HG03558 (cell line): ENCODE results near the gene SPG21.
"Not testable (repeated sequence)": the region's sequence is repeated elsewhere in the genome, so short reads cannot be mapped to it uniquely, and the experiment has no call there.

ENCODE experiments used
- ATAC-seq: cut with Tn5 transposase; IDR thresholded peaks from one replicate; pipeline ENCODE4 v1.9.1; 2021; ENCODE audit warnings: moderate number of reproducible peaks; ENCODE audit not compliant: unreplicated experiment; ENCODE audit errors: extremely low read depth

SPG21 gene

GRCh38 chr15:64989416-64990167, at the start of gene SPG21:
Gene SPG21 (minus strand): TSS chr15:64989914. CDS start chr15:64983569, 6,345 bp downstream.
- peak; percentile 89 for ATAC-seq

DNA sequence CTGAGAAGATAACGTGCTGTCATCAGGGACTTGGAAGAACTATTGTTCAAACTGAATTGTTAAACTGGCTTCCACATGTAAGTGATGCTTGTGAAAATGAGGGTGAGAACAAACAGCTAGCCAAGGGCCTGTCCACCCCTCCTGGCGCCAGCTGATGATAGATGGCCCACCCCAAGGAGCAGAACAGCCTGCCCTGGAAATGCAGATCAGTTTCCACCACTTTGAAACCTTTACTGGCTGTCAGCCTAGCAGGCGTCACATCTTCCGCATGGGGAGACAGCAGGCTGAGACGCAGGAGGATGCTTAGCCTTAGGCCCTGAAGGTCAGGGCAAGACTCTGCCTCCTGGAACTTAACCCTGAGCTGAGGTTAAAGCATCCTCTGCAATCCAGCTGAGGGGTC, 49.1 kb upstream of the SPG21 start:
- no peak for ATAC-seq

- ATAC-seq, result no peak
Measured at GRCh38 chr15:65038428-65038827, 48.7 kb upstream of the SPG21 start.

DNA sequence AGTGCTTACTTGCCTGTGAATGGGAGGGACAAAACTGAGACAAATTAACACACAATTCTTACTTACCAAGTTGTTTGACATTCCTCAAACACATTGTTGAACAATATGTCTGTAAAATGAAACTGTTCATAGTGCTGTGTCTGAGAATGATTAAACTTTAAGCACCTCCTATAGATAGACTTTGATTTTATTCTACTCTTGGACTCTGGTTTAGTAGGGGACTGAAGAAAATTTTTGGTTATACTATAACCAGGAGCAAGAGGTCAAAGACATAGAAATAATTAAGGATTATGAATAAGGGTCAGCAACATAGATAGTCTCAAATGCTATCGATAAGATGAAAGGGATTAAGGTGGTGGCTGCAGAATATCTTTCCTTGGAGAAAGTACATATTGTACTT, 47.6 kb upstream of the SPG21 start:
- no peak for ATAC-seq

DNA sequence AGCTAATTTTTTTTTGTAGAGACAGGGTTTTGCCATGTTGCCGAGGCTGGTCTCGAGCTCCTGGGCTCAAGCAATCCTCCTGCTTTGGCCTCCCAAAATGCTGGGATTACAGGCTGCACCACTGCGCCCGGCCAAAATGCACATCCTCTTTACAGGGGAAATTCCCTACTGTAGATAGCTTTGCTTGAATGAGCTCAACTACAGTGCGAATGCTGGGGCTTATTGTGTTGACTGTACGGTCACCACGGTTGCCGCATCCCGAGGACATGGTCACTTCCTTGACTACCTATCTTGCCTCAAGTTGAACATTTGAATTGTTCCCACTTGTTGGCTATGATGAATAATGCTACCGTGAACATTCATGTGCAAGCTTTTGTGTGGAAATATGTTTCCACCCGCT, 45.0 kb upstream of the SPG21 start:
- ATAC-seq, result no peak

DNA sequence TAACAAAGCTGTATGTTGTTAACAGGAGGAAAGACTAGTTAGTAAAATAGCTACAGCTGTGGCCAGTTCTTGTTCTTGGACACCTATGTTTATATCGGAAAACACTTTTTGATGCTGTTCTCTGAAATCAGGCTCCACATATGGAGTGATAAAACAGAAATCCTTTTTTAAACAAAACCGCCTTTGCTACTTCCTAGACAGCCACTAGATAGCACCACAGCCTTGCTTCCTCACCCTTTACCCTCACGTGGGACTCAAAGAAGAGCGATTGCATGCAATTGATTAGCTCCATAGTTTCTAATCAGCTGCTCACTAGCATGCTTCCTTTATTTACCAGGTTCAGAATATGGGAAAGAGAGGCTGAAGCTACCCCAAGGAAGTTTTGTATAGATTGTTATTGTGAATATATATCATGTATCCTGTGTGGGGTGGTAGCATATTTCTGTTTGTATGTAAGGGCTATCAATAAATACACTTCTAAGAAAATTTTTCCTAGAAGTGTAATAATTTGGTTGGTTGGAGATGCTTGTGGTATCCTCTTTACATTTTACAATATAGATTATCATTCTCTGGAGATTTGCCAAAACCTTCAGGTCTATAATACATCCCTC, 44.0 kb upstream of the SPG21 start:
- no peak for ATAC-seq

DNA sequence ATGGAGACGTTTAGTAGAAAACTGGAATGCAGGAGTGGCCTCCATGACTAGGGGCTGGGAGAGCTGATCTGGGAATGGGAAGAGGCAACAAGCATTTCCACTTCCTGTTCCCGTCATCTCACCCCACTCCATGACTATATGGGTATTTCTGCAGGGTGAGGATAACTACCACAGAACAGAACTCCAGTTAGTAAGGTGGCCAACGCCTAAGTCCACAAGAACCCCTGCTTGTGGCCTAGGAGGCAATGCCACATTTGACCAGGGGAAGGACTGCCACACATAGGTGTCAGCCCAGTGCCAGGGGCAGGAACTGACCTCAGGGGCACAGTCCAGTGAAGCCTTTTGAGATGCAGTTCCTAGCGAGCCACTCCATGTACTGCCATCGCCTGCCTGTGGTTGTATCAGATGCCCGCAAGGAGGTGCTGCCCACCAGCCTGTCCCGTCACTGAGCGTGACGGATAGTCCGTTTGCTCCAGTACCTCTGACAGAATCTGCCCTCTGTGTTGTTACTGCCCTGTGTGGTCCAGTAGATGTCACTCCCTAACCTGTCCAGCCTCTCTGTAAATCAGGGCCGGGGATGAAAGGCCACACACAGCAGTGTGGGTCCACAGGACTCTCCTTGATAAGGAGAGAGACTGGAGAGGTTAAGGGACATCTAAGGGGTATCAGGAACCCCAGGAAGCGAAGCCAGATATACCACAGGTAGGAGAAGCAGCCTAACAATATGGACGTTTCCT, 43.3 kb upstream of the SPG21 start:
- ATAC-seq, result no peak

GRCh38 chr15:65029736-65030208, 40.1 kb upstream of the SPG21 start:
- ATAC-seq, result no peak

- no peak for ATAC-seq
Measured at GRCh38 chr15:65028921-65029735, 39.4 kb upstream of the SPG21 start, which contains the start of gene MTFMT. Gene MTFMT (minus strand): TSS chr15:65029639. CDS start chr15:65029613, 26 bp downstream.

- ATAC-seq, result no peak
Measured at GRCh38 chr15:65028338-65028737, 38.6 kb upstream of the SPG21 start.

- no peak for ATAC-seq
Measured at GRCh38 chr15:65027593-65027992, 37.9 kb upstream of the SPG21 start.

DNA sequence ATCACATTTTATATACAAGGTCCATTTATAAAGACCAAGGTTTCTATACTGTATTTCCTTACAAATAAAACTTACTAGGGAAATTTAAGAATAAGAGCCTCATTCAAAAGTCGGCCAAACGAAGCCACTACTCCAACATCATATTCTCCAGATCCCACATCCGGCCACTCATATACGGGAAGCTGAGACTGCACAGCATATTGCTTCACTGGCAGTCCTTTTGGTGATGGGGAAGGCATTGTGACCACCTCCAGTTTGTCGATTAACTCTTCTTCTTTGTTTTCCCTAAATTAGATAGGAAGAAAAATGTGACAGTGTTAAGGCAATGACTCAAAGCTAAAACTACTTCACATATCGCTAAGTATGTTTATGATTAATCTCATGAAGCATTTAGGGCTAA, 37.0 kb upstream of the SPG21 start:
- no peak for ATAC-seq

DNA sequence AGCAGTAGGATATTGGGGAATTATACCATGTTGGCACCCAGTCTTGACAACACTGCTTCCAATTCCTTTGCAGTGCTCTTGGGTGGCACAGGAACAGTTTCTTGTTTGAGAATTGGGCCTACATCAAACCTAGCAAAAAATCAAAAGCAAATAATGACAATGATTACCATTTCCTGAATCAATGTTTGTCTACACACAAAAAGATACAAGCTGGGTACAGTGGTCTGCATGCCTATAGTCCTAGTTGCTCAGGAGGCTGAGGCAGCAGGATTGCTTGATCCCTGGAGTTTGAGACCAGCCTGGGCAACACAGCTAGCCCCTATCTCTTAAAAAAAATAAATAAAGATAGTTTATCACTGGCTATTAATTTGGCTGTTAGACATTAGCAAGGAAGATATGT, 31.8 kb upstream of the SPG21 start:
- ATAC-seq, result no peak

DNA sequence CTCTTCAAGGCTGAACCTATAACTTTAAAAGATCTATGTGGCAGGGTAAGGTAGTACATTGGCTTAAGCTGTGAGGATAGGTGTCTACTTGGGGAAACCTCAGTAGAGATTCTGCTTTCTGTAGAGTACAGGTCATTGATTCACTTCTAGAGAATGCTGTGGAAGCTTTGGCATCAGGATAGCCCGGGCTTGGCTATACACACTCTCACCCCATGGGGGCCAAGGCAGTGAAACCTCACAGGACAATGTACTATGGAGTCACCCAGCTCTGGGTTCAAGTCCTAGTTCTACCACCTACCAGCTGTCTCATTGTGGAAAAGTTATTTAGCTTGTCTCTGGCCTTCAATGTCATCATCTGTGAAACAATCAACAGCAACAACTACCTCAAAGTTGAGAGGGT, 30.7 kb upstream of the SPG21 start:
- no peak for ATAC-seq

- not testable (repeated sequence) for ATAC-seq
Measured at GRCh38 chr15:65011198-65011597, 21.5 kb upstream of the SPG21 start.

DNA sequence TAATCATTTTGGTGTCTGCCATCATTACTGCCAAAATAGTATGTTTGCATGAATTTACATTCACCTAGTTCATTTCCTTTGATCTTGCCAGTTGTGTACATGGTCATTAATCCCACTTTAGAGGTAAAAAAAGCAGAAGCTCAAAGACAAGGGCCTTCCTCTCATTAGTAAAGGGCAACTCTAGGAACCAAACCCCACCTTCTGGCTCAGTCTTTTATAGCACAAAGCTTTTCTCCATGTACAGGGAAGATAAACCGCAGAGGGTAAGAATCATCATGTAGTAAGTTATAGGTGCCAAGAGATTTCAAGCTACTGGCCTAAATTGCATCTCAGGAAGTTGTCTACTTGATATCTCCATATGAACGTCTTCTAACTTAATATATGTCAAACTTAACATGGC, 19.3 kb upstream of the SPG21 start:
- ATAC-seq, result no peak

DNA sequence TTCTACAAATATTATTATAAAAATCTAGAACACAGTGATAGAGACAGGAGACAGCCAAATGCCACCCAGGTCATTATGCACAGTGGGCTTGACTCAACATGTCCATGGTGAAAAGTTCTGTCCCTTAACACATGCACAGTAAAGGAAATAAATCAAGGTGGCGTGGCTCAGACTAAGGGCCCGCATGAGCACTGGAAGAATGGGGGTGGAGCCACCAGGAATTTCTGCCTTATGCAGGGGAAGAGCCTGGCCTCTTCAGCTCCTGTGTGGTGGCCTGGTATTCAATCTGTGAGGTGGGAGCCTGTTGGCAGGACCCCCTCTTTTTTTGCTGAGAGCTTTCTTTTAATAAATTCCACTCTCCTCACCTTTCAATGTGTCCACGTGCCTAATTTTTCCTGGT, 17.2 kb upstream of the SPG21 start:
- no peak for ATAC-seq

GRCh38 chr15:65004993-65005392, 15.3 kb upstream of the SPG21 start:
- ATAC-seq, result no peak

DNA sequence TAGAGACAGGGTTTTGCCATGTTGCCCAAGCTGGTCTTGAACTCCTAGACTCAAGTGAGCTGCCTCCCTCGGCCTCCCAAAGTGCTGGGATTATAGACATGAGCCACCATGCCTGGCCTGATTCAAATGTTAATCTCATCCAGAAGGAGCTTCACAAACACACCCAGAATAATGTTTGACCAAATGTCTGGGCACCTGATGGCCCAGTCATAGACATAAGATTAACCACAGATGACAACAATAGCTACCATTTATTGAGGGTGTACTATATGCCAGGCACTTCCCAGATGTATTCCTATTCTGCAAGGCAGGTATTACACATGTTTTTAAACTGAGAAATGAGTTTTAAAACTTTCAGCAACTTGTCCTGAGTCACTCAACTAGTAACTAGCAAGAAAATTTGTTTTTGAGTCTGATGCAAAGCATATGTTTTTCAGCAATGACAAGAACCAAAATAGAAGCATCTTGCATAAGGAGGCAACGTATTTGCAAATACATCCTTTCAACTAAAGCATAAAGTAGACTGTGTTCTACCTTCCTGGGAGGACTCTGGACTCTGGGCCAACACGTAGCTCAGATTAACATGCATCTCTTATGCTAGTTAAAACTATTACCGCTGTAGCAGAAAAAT, 8.1 kb upstream of the SPG21 start:
- ATAC-seq, result no peak

- ATAC-seq, result no peak
Measured at GRCh38 chr15:64997066-64997465, 7.4 kb upstream of the SPG21 start.
